GM12865 (cell line): Measurements from ENCODE around the gene CDK5.
A peak's percentile ranks its signal among the peaks of the same experiment; 100 is the strongest.
"Not testable (repeated sequence)": the region's sequence is repeated elsewhere in the genome, so short reads cannot be mapped to it uniquely, and the experiment has no call there.

Experiments used
- DNase-seq: peaks from one replicate; pipeline ENCODE4 v3.0.0; 2010; ENCODE audit warnings: low read depth
- H3K4me3 ChIP-seq: 2 replicates; pipeline ENCODE4 v1.5.1; 2011; ENCODE audit warnings: mild to moderate bottlenecking, low read depth, low read length, control low read depth
- TF ChIP-seq, protein P1 (sequence below): IDR thresholded peaks from 2 replicates; pipeline ENCODE4 v1.5.1; 2011; ENCODE audit warnings: low read length, control low read depth, low read depth, inconsistent platforms; ENCODE audit not compliant: insufficient read depth; ENCODE audit errors: missing control alignments

CDK5 gene

DNA sequence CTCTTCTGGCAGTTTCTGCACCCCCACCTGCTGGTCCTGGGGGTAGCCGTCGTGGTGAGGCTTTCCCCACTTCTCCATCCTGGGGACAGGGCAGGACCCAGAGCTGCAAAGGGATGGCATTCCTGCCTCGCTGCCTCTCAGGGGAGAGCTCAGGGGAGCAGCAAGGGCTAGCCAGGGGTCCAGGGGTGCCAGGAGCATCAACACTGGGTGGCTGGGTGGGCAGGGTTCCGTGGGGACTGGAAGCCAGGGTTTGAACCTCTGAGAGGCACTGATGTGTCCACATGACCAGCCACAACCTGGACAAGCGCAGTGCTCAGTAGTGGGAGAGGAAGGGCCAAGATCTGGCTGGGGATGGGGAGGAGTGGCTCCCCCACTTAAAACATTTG lies 23.8 kb downstream of the CDK5 start:
- no peak overlapping the region for H3K4me3 ChIP-seq
- TF ChIP-seq, protein P1, sequence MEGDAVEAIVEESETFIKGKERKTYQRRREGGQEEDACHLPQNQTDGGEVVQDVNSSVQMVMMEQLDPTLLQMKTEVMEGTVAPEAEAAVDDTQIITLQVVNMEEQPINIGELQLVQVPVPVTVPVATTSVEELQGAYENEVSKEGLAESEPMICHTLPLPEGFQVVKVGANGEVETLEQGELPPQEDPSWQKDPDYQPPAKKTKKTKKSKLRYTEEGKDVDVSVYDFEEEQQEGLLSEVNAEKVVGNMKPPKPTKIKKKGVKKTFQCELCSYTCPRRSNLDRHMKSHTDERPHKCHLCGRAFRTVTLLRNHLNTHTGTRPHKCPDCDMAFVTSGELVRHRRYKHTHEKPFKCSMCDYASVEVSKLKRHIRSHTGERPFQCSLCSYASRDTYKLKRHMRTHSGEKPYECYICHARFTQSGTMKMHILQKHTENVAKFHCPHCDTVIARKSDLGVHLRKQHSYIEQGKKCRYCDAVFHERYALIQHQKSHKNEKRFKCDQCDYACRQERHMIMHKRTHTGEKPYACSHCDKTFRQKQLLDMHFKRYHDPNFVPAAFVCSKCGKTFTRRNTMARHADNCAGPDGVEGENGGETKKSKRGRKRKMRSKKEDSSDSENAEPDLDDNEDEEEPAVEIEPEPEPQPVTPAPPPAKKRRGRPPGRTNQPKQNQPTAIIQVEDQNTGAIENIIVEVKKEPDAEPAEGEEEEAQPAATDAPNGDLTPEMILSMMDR, result no peak
- DNase-seq, result no peak

DNA sequence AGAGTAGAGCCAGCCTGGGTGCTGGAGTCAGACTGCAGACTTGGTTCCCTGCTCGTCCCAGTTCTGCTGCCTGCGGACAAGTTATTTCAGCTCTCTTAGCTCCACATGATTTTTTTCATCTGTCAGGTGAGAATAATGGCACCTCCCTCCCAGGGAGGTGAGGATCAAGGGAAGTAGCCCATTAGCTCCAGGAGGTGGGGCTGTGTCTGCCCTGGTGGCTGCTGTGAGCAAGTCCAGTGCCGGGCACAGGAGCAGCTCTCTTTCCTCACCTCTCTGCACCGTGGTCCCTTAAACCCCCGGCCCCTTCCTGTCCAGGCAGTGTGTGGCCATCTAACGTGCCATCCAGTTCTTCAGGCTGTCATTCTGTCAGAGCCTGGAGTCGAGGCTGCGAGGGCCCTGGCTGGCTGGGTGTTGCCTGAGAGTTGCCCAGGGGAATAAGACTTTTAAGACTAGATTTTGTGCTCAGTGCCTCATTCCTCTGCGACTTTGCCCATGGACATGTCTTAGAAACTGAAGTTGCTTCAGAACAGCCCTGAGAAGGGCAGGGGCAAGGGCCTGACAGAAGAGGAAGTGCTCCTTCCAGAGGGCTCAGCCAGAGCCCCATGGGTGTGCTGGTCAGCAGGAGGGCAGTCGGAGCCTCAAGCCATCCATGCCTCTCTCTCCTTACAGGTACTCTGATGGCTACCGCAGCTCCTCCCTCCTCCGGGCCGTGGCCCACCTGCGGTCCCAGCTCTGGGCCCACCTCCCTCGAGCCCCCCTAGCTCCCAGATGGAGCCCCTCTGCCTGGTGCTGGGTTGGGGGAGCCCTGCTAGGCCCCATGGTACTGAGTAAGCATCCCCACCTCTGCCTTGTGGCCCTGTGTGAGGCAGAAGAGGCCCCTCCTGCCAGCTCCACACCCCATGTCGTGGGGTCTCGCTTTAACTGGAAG lies 24.5 kb downstream of the CDK5 start:
- TF ChIP-seq, protein P1, result peak; percentile 2
- DNase-seq, result no peak
- no peak overlapping the region for H3K4me3 ChIP-seq

DNA sequence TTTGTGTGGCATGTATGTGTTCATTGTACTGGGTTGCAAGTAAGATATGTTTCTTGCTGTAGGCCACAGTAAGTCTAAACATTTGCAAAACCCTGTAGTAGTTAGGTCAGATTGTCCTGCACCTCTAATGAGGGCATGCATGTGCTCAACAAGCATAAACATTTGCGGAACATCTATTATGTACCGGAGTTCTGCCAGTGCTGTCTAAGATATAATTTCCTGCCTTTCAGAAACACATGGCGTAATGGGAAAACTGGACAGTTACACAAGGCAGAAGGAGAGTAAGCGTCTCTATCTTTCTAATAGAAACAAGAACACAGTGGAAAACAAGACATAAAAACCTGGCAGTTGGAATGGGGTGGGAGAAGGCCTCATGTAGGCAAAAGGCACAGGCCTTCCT lies 26.7 kb downstream of the CDK5 start:
- no peak overlapping the region for H3K4me3 ChIP-seq
- TF ChIP-seq, protein P1, result no peak
- DNase-seq, result no peak

DNA sequence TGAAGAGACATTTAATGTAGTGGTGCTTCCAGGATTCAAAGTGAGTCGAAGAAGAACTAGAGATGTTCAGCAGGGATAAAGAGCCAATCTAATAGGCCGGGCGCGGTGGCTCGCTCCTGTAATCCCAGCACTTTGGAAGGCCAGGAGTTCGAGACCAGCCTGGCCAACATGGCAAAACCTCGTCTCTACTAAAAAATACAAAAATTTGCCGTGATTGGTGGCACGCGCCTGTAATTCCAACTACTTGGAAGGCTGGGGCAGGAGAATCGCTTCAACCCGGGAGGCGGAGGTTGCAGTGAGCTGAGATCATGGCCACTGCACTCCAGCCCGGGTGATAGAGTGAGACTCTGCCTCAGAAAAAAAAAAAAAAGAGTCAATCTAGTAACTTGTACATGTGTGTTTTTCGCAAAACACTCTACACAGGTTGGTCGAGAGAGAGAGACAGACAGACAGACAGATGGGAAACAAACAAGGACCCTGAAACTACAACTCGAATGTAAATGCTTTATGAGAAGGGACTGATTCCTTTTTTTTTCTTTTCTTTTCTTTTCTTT lies 28.7 kb downstream of the CDK5 start:
- no peak for DNase-seq
- TF ChIP-seq, protein P1, result no peak
- peak overlapping the region; percentile 60 for H3K4me3 ChIP-seq

DNA sequence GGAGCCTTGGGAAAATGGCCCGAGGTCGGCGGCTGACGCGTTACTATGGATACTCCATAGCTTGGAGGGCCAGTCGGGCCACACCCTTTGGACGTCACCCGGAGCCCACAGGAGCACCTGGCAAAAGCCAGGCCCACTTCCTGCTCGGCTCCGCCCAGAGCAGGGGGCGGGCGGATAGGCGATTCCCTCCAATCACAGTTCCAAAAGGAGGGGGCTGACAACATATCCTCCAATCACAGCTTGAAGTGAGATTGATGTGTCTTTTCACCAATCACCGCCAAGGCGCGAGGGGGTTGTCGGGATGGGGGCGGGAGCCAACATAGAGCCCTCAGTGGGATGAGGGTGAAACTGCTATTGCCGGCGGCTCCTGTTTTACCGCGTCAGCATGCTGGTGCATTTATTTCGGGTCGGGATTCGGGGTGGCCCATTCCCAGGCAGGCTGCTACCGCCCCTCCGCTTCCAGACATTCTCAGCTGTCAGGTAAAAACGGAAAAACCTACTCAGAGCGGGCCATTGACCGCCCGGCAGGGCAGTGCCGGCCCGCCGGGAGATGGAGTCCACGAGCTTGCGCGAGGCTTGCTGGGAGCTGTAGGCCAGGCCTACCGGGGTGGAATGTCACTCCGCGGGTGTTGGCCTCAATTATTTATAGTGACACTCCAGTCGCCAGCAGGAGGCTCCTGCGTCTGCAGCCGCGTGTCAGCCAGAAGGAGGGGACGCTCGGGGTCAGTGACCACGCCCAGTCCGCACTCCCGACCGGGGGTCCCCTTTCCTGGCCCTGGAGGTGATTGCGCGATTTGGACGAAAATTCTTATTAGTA lies 29.4 kb downstream of the CDK5 start, which contains the start of gene ABCB8:
Gene ABCB8 (plus strand): TSS at position 320 of the 817 bp plus-strand sequence. CDS start 66 bp downstream, at position 386.
- TF ChIP-seq, protein P1, result peak; percentile 41
- peak within 1 kb of the TSS; percentile 63 for H3K4me3 ChIP-seq

DNA sequence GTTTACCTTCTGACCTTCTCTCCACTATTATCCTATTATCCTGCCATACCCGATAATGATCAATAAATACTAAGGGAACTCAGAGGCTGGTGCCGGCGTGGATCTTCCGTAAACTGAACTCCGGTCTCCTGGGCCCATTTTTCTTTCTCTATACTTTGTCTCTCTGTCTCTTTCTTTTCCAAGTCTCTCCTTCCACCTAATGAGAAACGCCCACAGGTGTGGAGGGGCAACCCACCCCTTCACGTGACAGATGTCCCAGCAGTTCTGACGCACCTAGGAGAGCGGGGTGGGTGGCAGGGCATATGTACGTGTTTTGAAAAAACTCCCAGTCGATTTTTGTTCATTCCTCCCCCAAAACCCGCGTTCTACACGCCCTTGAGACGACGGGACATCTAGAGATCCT lies 30.0 kb downstream of the CDK5 start:
- peak overlapping the region; percentile 63 for H3K4me3 ChIP-seq
- DNase-seq, result not testable (repeated sequence)

More for the DNA sequence above, 29.4 kb downstream of the CDK5 start, which contains the start of gene ABCB8:
- DNase-seq, result peak; percentile 99

DNA sequence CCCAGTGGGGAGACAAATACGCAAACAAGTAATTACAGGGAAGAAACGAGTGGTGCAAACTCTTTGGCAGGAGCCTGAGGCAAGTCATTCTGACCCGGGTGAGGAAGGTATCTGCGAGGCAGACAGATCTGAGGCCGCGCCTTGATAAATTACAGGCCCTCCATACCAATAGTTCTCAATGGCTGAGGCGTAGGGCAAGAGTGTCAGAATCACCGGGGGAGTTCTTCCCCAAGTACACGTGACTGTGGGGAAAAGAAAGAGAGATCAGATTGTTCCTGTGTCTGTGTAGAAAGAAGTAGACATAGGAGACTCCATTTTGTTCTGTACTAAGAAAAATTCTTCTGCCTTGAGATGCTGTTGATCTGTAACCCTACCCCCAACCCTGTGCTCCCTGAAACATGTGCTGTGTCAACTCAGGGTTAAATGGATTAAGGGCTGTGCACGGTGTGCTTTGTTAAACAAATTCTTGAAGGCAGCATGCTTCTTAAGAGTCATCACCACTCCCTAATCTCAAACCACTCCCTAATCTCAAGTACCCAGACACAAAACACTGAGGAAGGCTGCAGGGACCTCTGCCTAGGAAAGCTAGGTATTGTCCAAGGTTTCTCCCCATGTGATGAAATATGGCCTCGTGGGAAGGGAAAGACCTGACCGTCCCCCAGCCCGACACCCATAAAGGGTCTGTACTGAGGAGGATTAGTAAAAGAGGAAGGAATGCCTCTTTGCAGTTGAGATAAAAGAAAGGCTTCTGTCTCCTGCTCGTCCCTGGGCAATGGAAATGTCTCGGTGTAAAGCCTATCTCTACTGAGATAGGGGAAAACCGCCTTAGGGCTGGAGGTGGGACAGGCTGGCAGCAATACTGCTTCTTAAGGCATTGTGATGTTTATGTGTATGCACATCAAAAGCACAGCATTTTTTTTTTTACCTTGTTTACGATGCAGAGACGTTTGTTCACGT lies 30.6 kb downstream of the CDK5 start:
- H3K4me3 ChIP-seq, DNase-seq: not testable (repeated sequence)
